C4-2B (cell line): ENCODE data around the gene LRRFIP1.

Experiments
- H3K27ac ChIP-seq: fragments of 450-650 bp; 2 replicates; pipeline ENCODE4 v1.5.1; 2017
- ZFX ChIP-seq: fragments of 450-650 bp; IDR thresholded peaks from 2 replicates; pipeline ENCODE4 v1.6.1; 2017
- TF ChIP-seq, protein P1 (sequence below): fragments of 450-650 bp; conservative IDR thresholded peaks from 2 replicates; pipeline ENCODE4 v1.5.1; 2017; ENCODE audit warnings: mild to moderate bottlenecking

Gene LRRFIP1

DNA sequence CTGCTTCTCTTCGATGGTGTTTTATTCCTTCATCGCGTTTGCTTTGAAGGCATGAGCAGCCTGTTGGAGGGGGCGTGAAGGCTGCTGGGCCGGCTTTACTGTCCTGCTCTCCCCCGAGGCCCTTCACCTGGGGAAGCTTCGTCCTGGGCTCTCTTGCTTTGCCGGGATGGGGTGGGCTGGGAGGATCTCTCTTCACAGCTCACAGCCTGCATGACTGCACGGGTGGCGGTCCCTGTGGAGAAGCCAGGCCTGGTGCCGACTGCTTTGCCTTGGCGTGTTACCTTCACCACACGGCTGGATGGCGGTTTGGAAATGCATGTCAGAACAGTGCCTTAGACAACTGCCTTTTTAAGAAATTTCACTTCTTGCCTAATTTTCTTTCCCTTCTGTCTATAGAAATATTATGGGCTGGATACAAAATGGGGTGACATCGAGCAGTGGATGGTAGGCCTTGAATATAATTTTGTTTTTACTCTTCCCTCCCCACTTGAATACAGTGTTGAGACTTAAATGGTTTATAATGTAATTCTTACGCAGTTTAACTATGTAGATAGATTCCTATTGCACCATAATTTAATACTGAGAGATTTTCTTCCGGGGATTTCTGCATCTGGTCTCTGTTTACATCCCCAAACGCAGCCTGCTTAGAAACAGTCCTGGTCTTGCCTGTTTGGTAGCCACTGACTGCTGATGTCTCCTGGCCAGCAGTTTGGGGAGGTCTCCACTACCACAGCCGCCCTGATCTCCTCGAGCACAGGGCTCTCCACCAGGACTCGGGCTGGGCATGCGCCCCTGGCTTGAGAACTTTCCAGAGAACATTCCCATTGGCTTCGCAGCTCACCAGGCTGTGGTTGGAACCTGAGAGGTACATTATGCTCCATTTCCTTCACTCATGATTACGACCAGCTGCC, 90.2 kb downstream of the LRRFIP1 start:
- TF ChIP-seq, protein P1, sequence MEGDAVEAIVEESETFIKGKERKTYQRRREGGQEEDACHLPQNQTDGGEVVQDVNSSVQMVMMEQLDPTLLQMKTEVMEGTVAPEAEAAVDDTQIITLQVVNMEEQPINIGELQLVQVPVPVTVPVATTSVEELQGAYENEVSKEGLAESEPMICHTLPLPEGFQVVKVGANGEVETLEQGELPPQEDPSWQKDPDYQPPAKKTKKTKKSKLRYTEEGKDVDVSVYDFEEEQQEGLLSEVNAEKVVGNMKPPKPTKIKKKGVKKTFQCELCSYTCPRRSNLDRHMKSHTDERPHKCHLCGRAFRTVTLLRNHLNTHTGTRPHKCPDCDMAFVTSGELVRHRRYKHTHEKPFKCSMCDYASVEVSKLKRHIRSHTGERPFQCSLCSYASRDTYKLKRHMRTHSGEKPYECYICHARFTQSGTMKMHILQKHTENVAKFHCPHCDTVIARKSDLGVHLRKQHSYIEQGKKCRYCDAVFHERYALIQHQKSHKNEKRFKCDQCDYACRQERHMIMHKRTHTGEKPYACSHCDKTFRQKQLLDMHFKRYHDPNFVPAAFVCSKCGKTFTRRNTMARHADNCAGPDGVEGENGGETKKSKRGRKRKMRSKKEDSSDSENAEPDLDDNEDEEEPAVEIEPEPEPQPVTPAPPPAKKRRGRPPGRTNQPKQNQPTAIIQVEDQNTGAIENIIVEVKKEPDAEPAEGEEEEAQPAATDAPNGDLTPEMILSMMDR: no peak
- no peak for TF ChIP-seq ZFX
- H3K27ac ChIP-seq: no peak overlapping the region

DNA sequence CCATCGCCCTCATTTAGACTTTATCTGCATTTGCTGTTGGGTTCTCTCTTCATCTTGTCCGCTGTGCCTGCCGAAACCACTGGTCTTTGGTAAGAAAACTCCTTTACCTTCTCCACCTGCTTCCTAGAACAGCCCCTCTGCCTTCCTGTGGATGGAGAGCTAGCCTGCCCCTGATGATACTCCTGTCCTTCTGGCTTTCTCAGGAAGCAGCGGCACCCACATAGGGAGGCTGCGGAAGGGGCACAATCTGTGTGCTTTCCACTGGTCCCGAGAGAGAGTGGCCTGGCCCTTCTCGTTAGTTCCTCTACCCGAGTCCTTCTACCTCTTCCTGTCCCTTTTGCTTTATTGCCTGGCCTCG, 90.9 kb downstream of the LRRFIP1 start:
- TF ChIP-seq ZFX: no peak
- TF ChIP-seq, protein P1: no peak
- no peak overlapping the region for H3K27ac ChIP-seq

DNA sequence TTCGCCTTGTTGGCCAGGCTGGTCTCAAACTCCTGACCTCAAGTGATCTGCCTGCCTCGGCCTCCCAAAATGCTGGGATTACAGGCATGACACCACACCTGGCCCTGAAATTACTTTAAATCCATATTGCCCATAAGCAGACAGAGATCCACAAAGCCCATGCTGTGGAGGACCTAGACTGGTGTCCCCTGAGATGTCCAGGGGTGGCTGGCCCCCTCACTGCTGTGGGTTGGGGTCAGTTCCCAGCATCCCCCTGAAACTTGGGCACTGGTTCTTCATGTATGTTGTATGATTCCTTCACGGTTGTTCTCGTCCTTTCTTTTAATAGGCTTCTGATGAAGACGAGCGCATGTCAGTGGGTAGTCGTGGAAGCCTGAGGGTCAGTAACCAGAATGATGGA, 93.1 kb downstream of the LRRFIP1 start:
- TF ChIP-seq ZFX: no peak
- TF ChIP-seq, protein P1: no peak
- no peak overlapping the region for H3K27ac ChIP-seq

DNA sequence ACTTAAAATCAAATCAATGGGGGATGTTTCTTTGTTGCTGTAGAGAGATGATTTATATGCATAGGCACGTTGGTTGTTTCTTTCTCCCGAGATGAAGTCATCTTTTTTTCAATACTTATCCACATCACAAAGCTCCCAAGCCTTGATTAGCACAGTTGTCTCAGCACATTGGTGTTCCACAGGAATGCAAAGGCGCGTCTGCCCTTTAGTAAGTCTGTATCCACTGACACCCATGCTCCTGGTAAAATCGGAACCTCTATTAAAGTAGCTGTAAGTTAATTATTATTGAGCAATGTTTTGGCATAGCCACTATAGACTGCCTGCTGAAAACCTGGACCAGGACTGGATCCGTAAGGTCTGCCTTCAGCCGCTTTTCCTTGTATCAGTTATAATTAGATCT, 93.6 kb downstream of the LRRFIP1 start:
- TF ChIP-seq ZFX: no peak
- TF ChIP-seq, protein P1: no peak
- no peak overlapping the region for H3K27ac ChIP-seq

DNA sequence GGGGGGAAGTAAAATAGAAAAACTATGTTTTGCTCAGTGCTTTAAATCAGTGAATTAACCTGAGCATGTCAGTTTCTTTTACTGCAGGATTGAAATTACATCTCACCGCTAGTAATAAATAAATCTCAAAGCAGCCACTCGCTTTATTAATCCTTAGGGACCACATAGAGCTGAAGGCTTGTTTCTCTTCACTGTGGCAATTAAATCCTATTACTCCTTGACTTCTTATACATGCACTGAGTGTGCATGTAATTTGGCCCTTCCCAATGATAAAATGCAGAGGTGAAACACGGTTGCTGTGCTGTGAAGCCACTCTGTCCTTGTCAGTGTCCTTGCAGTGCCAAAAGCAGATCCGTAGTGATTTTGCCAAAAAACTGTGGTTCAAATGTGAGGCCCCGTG, 94.1 kb downstream of the LRRFIP1 start:
- TF ChIP-seq, protein P1: no peak
- no peak for TF ChIP-seq ZFX
- no peak overlapping the region for H3K27ac ChIP-seq

DNA sequence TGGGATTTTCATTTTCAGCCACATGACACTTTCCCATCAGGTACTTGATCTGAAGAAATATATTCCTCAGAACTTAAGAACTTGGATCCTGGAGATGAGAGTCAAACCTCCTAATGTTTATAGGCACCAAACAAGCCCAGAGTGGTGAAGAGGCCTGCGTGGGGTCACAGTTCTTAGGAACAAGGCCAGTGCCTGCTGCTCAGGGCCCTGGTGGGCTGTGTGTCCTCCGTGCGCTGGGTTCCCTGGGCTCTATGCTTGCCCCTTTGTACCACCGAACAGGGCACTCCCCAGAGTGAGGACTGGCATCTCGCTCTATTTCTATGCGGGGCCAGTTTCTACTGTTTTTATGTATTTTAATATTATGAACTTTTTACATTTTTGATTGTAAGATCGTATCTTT, 95.2 kb downstream of the LRRFIP1 start:
- TF ChIP-seq ZFX: no peak
- TF ChIP-seq, protein P1: no peak
- H3K27ac ChIP-seq: no peak overlapping the region

DNA sequence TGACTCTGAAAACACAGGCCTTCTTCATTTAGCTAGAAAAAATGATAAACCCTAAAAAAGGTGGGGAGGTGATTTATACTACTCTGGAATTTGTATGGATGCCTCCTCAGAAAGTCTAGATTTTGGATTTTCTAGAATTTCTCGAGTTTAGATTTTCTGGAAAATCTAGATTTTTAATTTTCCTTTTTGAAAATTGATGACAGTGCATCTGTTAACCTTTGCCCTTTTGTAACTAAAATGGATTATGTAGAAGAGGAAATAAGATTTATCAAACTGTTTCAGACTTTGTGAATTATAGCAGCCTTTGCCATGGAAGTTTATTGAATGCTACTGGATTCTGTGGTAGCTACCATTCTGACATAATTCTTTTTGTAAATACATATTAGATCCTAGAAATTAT, 95.6 kb downstream of the LRRFIP1 start:
- no peak overlapping the region for H3K27ac ChIP-seq
- TF ChIP-seq ZFX: no peak
- TF ChIP-seq, protein P1: no peak
